PC-3 (cell line): ENCODE results near the gene PIEZO1.

Experiments used
- EZH2 ChIP-seq: fragments of 300-600 bp; sonication (generic); IDR thresholded peaks from one replicate; pipeline ENCODE4 v1.6.1; 2017; ENCODE audit warnings: antibody characterized with exemption, mild to moderate bottlenecking, low read length; ENCODE audit not compliant: unreplicated experiment
- EZH2phosphoT487 ChIP-seq: fragments of 300-600 bp; sonication (generic); IDR thresholded peaks from 2 replicates; pipeline ENCODE4 v1.6.1; 2018; ENCODE audit warnings: mild to moderate bottlenecking, antibody characterized with exemption, low read length, borderline replicate concordance
- TF ChIP-seq, protein P1 (sequence below): fragments of 300-600 bp; sonication (generic); conservative IDR thresholded peaks from 2 replicates; pipeline ENCODE4 v1.5.1; 2017; ENCODE audit warnings: antibody characterized with exemption, low read depth, mild to moderate bottlenecking, low read length

DNA sequence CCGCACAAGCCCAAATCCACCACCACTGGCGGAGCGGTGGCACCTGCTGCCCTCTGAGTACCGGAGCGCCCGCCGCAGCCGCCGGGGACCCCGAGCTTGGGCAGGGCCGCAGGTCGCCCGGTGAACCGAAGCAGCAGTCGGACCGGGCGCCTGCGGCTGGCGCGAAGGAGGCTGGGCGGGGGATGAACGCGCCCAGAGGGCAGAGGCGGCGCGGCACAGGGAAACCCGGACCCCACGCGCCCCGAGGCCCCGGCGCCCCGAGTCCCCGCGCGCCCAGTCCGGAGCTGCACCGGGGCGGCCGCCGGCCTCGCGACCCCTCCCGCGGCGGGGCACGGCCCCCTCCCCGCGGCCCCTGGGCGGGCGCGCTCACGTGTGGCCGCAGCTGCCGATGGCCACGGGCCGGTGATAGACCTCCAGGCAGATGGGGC, 79.2 kb downstream of the PIEZO1 start:
- TF ChIP-seq, protein P1, sequence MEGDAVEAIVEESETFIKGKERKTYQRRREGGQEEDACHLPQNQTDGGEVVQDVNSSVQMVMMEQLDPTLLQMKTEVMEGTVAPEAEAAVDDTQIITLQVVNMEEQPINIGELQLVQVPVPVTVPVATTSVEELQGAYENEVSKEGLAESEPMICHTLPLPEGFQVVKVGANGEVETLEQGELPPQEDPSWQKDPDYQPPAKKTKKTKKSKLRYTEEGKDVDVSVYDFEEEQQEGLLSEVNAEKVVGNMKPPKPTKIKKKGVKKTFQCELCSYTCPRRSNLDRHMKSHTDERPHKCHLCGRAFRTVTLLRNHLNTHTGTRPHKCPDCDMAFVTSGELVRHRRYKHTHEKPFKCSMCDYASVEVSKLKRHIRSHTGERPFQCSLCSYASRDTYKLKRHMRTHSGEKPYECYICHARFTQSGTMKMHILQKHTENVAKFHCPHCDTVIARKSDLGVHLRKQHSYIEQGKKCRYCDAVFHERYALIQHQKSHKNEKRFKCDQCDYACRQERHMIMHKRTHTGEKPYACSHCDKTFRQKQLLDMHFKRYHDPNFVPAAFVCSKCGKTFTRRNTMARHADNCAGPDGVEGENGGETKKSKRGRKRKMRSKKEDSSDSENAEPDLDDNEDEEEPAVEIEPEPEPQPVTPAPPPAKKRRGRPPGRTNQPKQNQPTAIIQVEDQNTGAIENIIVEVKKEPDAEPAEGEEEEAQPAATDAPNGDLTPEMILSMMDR: no peak
- TF ChIP-seq EZH2phosphoT487 (no peak), EZH2 (no peak)
